GM12872 (cell line): ENCODE results near the gene SHISA3.
A peak's percentile ranks its signal among the peaks of the same experiment; 100 is the strongest.

Source experiments
- CTCF ChIP-seq: IDR thresholded peaks from 3 replicates; pipeline ENCODE4 v1.5.1; 2011; ENCODE audit warnings: low read depth, mild to moderate bottlenecking, low read length, moderate library complexity; ENCODE audit not compliant: insufficient read depth

Gene SHISA3

DNA sequence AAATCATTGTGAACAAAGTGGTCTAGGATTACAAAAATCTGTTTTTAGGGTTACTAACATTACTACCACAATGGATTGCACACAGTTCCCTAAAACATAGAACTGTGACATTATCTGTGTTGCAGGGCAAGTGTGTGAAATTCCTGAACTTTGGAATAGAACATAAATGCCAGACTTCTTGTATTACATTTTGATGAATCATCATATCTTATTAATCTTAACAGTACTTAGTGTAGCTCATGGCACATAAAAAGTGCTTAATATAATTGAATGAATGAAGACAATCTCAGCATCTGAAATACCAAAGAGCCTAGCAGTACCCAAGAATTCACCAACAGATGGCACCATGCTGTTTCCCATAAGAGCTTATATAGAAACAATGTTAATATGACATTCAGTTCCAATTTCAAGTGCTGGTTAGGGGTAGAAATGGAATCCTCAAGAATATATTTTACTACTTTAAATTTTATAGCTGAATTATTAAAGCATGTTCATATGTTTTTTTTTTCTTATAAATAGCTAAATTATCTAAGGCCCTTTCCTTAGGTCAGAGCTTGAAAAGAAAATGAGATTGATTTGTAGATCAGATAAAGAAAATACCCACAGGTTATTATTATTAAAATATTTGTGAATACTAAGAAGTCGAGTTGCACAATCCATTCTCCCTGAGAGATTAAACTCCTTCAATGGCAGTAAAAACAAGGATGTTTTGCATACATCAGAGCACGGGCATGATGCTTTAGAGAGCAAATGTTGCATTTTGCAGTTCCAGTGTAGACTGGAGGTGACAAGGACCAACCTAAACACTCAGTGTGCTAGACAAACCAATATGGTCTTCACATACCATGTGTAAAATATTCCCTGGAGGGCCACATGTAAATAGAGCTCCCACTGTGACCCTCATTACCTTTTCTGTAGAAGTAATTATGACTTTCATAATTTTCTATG lies 25.7 kb upstream of the SHISA3 start:
- peak; percentile 52 for TF ChIP-seq CTCF

DNA sequence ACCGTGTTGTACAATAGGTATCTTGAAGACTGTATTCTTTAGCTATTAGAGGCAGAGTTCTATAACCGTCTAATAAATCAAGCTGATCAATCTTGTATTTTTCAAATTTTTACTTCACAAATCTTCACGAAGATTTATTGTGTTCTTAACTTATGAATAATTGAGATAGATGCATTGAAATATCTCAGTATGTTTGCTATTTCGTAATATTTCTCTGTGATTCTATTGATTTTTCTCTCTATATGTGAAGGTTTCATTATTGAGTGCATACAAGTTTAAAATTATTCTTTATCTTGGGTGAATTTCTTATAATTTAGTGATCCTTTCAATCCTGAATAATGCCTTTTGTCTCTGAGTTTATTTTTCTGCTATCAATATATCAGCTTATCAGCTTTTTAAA lies 19.8 kb upstream of the SHISA3 start:
- TF ChIP-seq CTCF: no peak

DNA sequence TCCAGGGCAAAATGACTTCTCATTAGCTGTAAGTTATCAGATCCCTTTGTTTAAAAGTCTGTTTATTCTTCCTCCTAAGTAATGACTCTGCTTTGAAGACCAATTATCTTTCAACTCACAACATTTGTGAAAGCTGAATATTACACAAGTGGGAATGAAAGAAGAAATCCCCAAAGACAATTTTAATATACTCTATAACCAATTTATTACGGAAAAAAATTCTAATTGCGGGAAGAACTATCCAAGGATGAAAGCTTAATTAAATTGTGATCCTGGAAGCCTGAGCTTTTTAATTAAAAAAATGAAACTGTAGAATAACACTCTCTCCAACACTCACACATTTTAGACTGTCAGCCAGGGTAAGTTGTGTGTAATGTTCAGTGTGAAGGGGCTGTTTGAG lies 15.6 kb upstream of the SHISA3 start:
- TF ChIP-seq CTCF: no peak

DNA sequence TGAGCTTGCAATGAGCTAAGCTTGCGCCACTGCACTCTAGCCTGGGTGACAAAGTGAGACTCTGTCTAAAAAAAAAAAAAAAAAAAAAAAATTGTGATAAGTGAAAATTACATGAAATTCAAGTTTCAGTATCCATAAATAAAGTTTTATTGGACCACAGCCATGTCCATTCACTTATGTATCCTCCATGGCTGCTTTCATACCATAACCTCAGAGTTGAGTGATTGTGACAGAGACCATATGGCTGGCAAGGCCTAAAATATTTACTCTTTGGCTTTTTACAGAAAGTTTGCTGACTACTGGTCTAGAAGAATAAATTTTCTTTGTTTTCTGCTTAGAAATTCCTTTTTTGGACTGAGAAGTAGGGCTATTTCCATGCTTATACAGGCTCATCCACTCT lies 11.8 kb upstream of the SHISA3 start:
- no peak for TF ChIP-seq CTCF

- no peak for TF ChIP-seq CTCF
Observed at GRCh38 chr4:42390622-42391354, 6.5 kb upstream of the SHISA3 start.

DNA sequence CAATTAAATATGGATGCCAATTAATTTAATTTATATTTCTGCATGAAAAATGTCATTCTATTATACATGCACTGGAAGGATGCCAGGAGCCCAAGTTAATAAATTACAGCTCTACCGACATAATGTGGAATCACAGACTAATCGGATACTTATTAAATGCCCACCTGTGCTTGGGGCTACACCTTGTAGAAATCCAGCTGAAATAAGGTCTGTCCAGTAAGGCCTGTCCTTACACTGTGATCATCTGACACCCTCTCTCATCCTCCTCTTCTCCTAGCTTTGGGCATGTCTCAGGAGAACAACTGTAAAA lies 6.0 kb upstream of the SHISA3 start:
- TF ChIP-seq CTCF: no peak

DNA sequence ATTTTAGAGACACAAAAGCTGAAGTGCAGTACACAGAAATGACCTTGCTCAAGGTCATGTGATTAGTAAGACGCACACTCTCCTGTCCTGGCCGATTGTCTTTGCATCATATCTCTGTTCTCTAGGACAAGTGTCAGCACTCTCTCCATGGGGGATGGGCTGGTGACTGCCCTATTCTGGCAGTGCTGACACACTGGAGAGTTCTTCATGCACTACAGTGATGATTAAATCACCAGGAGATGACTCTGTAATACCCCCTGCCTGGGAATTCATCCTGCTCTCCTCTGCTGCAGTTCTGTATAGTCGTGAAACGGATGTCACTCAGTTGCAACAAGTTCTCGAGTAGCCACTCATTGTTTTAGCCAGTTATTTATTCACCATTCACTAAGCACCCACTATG lies 5.3 kb upstream of the SHISA3 start:
- no peak for TF ChIP-seq CTCF
